RWPE2 (cell line): ENCODE results near the gene DUSP9.

Experiments used
- ATAC-seq: fragments of 200-7000 bp; cut with Tn5 transposase; 3 replicates; pipeline ENCODE4 v1.9.1; 2021; ENCODE audit warnings: low read depth
- DNase-seq: peaks from one replicate; pipeline ENCODE4 v3.0.0-alpha.2; 2020; ENCODE audit warnings: low spot score
- H3K27ac ChIP-seq: fragments of 450-650 bp; 2 replicates; pipeline ENCODE4 v1.5.1; 2017; ENCODE audit warnings: mild to moderate bottlenecking; ENCODE audit not compliant: poor library complexity, severe bottlenecking
- H3K27me3 ChIP-seq: fragments of 250-450 bp; sonication (Bioruptor Pico); 2 replicates; pipeline ENCODE4 v1.5.1; 2021; ENCODE audit warnings: mild to moderate bottlenecking, moderate library complexity; ENCODE audit not compliant: insufficient read depth, poor library complexity, severe bottlenecking
- H3K36me3 ChIP-seq: fragments of 250-450 bp; sonication (Bioruptor Pico); 2 replicates; pipeline ENCODE4 v1.5.1; 2020; ENCODE audit warnings: low read depth, mild to moderate bottlenecking, moderate library complexity
- H3K4me1 ChIP-seq: fragments of 250-450 bp; sonication (Bioruptor Pico); 2 replicates; pipeline ENCODE4 v1.5.1; 2021; ENCODE audit warnings: mild to moderate bottlenecking, moderate library complexity; ENCODE audit not compliant: insufficient read depth, poor library complexity, severe bottlenecking
- H3K4me3 ChIP-seq: fragments of 250-450 bp; sonication (Bioruptor Pico); 2 replicates; pipeline ENCODE4 v1.5.1; 2021; ENCODE audit warnings: mild to moderate bottlenecking, moderate library complexity; ENCODE audit not compliant: severe bottlenecking
- H3K9me3 ChIP-seq: fragments of 250-450 bp; sonication (Bioruptor Pico); 2 replicates; pipeline ENCODE4 v1.5.1; 2021; ENCODE audit warnings: mild to moderate bottlenecking, moderate library complexity; ENCODE audit not compliant: severe bottlenecking
- TF ChIP-seq, protein P1 (sequence below): fragments of 450-650 bp; IDR thresholded peaks from one replicate; pipeline ENCODE4 v1.5.1; 2017; ENCODE audit warnings: mild to moderate bottlenecking, moderate library complexity; ENCODE audit not compliant: poor library complexity, severe bottlenecking

Gene DUSP9

DNA sequence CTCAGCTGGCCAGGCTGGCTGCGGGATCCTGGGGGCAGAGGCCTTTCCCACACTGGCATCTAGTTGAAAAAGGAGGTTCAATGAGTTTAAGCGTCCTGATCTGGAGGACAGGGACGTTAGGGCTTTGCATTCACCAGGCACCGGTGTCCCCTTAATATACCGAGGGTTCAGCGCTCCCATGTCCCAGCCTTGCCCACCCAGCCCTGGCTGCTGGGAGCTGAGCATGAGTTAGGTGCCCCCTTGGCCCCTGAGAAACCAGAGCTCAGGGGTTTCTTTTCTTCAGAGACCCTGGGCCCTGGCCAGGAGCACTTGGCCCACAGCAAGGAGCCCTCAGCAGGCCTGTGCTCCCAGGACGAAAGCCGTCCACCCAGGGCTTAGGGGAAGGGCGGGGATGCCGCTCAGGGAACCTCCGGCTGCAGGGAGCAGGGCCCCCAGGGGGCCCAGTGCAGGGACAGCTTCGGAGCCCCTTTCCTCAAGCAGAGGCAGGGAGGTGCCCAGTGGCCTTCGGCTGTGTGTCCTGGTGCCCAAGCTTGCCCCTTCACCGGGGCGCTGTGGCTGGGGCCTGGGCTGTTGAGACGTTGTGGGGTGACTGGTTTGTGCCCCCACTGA, 20.9 kb upstream of the DUSP9 start:
- TF ChIP-seq, protein P1, sequence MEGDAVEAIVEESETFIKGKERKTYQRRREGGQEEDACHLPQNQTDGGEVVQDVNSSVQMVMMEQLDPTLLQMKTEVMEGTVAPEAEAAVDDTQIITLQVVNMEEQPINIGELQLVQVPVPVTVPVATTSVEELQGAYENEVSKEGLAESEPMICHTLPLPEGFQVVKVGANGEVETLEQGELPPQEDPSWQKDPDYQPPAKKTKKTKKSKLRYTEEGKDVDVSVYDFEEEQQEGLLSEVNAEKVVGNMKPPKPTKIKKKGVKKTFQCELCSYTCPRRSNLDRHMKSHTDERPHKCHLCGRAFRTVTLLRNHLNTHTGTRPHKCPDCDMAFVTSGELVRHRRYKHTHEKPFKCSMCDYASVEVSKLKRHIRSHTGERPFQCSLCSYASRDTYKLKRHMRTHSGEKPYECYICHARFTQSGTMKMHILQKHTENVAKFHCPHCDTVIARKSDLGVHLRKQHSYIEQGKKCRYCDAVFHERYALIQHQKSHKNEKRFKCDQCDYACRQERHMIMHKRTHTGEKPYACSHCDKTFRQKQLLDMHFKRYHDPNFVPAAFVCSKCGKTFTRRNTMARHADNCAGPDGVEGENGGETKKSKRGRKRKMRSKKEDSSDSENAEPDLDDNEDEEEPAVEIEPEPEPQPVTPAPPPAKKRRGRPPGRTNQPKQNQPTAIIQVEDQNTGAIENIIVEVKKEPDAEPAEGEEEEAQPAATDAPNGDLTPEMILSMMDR: no peak
- Histone ChIP-seq H3K4me1 (peaks cover 4% of the 10 kb centered on the region), H3K36me3 (no peaks in the 10 kb centered on the region), H3K27me3 (no peaks in the 10 kb centered on the region), H3K27ac (no peak overlapping the region), H3K4me3 (no peak overlapping the region), H3K9me3 (no peaks in the 10 kb centered on the region)
- ATAC-seq (no peak), DNase-seq (no peak)

DNA sequence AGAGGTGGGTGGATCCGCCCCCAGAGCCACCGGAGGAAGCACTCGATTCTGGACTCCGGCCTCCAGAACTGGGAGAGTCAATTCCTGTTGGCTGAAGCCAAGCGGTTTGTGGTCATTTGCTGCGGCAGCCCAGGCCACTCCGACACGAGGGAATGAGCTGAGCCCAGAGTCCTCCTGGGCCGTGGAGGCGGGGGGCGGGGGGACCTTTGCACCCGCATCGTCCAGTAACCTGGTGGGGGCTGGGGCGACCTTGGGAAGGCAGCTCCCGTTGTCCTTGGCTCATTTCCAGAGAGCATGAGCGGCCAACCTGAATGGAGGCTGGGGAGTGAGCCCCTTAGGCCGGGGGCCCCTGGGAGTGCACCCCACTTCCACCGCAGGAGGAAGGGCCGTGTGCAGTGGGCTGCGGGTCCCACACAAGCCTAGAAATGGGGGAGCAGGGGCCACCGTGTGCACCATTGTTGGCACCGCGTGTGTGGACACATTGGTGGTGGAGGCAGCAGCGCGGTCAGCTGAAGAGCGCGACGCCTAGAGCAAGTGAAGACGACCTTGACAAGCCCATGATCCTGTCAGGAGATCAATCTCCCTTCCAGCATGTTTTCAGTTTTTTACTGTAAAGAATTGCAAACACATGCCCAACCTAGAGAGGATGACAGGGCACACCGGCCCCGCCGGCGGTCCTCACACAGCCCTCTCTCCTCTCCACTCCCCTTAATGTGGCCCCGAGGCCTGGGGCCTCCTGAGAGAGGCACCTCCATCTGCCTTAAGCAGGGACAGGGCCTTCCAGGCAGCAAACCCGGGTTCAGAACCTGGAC, 19.9 kb upstream of the DUSP9 start:
- ATAC-seq: no peak
- H3K27me3 ChIP-seq: no peaks in the 10 kb centered on the region
- TF ChIP-seq, protein P1: no peak

GRCh38 chrX:153627675-153628111, 19.3 kb upstream of the DUSP9 start:
- Histone ChIP-seq H3K4me1 (peaks cover 4% of the 10 kb centered on the region), H3K27me3 (no peaks in the 10 kb centered on the region), H3K4me3 (no peak overlapping the region), H3K27ac (no peak overlapping the region), H3K36me3 (no peaks in the 10 kb centered on the region), H3K9me3 (no peaks in the 10 kb centered on the region)
- DNase-seq (no peak), ATAC-seq (peak; percentile 57; the same call in 1 of the 3 replicates)
- TF ChIP-seq, protein P1: no peak

More for the DNA sequence above, 19.9 kb upstream of the DUSP9 start:
- Histone ChIP-seq H3K9me3 (no peaks in the 10 kb centered on the region), H3K36me3 (no peaks in the 10 kb centered on the region), H3K4me3 (no peak overlapping the region), H3K27ac (no peak overlapping the region), H3K4me1 (peaks cover 4% of the 10 kb centered on the region)
- DNase-seq: no peak

DNA sequence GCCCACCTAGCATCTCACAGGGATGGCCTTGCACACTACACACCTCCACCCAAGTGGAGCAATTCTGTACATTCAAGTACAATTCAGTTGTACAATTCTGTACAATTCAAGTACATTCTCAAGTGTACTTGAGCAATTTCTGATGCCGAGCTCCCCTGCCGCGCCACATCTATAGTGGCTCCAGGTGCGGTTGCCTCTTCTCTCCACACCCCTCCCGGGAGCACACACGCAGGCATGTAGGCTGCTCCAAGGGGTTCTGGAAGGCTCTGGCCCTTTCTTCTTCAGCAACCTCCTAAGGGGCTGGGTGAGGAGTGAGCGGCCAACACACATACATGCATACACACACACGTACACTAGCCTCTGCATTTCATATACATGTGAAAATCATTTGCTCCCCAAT, 18.9 kb upstream of the DUSP9 start:
- DNase-seq (no peak), ATAC-seq (no peak)
- H3K36me3 ChIP-seq: no peaks in the 10 kb centered on the region
- TF ChIP-seq, protein P1: no peak
- H3K4me1 ChIP-seq: peaks cover 4% of the 10 kb centered on the region
- no peak overlapping the region for H3K4me3 ChIP-seq
- no peaks in the 10 kb centered on the region for H3K9me3 ChIP-seq
- no peaks in the 10 kb centered on the region for H3K27me3 ChIP-seq
- H3K27ac ChIP-seq: no peak overlapping the region

- ATAC-seq: no peak
- Histone ChIP-seq H3K4me3 (no peak overlapping the region), H3K27ac (no peak overlapping the region), H3K36me3 (no peaks in the 10 kb centered on the region), H3K4me1 (peaks cover 4% of the 10 kb centered on the region), H3K27me3 (no peaks in the 10 kb centered on the region), H3K9me3 (no peaks in the 10 kb centered on the region)
- TF ChIP-seq, protein P1: no peak
- DNase-seq: no peak
These were observed 18.3 kb upstream of the DUSP9 start for GRCh38 chrX:153628665-153629064.
